Measurements from ENCODE around the gene YTHDC1.
"Not testable (repeated sequence)": the region's sequence is repeated elsewhere in the genome, so short reads cannot be mapped to it uniquely, and the experiment has no call there.

The YTHDC1 gene

DNA sequence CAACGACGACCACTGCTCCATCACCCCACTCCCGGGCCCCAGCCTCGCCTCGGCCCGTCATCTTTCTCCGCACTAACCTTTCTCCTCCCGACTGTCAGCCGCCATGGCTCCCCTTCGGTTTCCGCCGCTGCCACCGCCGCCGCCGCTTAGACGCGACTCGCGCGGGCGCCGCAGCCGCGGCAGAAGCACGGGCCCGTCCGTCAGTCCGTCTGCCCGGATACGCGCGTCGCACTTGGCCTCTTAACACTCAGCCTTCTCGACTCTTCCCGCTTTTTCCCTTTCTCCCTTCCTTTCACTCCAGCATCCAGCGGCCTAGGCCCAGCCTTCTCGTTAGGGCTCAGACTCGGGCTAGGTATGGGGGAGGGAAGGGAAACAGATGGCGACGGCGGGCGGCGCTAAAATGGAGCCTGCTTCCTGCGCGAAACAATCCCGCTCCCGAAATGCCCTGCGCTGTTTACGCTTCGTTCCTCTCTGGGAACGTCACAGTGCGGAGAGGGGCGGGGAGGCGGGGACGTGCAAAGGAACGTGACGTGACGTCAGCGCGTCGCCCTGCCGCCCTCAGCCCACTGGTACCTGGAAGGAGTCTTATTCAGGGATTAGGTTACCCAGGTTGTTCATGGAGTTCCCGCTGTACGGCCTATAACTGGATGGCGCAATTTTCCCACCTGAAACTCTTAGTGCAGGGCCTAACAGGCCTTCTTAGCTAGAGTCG, at the start of gene YTHDC1:
Gene YTHDC1 (minus strand): TSS at position 442 of the 712 bp plus-strand sequence. CDS start 337 bp downstream, at position 105.
- DNase-seq, result peak; percentile 94

DNA sequence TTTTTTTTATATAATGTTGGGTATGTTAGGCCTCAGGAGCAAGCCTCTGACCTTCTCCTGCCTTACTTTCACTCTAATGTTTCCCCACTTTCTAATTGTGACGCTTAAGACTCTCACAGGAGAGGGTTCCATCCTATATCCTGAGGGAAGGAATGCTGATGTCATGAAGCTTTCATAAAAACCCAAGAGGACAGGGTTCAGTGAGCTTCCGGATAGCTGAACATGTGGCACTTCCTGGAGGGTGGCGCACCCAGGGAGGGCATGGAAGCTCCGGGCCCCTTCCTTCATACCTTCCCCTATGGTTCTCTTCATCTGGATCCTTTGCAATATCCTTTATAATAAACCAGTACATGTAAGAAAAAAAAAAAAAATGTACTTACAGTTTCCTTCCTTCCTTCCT, 49.4 kb upstream of the YTHDC1 start:
- DNase-seq, result no peak

DNA sequence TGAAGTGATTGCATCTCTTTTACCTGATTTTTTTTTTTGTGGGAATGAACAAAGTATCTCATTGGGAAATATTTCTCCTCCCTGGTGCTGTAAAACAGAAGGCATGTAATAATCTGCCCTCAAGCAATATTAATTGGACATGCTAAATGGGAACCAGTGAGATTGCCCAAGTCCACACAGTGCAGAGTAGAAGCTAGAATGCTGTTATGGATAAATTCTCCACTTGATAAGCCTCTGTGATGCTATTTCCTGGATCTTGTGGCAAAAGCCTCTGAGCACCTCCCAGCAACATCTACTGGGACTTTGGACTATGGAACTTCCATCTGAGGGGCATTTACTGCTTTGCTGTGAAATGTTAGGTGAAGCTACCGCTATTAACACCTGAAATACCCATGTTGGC, 46.9 kb upstream of the YTHDC1 start:
- no peak for DNase-seq

DNA sequence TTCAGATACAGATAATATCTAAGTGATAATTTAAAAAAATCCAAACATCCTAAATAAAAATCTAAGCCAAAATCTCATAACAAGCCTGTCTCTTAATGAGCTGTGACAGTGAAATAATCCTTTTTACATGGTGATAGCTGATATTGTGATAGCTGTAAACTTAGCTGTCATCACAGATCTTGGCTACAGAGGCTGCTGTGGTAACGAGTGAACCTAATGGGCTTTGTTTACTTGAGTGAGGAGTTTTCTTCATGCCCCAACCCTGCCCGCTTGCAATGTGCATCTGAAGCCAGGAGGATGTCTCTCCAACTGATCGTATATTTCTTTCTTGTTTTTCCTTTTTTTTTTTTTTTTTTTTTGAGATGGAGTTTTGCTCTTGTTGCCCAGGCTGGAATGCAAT, 41.5 kb upstream of the YTHDC1 start:
- no peak for DNase-seq

DNA sequence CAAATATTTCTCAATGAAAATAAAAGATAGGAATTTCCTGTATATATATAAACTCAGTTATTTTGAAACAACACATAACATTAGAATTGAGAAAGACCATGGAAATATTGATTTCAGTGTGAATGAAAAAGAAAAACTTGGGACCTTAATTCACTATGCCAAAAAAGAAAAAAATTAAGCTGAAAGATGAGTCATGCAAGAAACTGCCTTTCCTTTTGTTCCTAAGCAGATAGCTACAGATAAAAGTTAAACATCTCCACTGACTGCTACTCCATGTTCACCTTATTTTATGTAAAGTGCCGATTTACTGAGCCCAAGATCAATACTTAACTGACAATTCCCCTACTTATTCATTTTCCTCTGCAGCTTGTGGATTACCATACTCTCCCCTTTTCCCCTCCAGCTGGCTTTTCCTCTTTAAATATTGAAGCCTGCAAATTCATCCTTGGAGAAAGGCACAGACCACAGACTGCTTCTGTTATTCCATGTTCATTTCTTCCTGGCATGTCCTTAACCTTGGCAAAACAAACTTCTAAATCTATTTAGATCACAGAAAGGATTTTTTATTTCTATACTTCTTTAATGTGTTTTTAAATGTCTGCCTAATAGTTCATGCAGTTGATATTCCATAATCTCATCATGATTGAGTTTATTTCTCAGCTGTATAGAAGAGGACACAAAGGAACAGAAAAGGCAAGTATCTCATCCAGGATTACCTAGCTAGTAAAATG, 40.5 kb upstream of the YTHDC1 start:
- DNase-seq, result no peak

DNA sequence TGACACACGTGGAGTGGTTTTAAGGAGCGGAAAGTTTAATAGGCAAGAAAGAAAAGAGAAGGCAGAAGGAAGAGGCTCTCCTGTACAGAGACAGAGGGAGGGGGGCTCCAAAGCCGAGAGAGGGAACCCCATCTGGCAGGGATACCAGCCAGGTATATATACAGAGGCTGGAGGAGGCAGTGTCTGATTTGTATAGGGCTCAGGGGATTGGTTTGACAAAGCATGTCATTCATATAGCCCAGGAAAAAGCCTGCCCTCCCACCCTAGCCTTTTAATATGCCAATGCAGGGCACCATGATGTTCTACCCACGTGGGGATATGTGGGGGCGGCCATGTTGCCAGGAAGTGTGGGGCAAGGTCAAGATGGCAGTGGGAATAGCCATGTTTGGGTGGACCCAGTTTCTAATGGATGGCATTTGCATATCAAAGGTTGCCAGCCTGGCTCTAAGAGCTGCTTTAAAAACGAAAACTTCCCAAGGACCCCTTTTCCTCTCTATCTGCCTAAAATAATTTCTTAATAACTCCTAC, 39.6 kb upstream of the YTHDC1 start:
- not testable (repeated sequence) for DNase-seq

DNA sequence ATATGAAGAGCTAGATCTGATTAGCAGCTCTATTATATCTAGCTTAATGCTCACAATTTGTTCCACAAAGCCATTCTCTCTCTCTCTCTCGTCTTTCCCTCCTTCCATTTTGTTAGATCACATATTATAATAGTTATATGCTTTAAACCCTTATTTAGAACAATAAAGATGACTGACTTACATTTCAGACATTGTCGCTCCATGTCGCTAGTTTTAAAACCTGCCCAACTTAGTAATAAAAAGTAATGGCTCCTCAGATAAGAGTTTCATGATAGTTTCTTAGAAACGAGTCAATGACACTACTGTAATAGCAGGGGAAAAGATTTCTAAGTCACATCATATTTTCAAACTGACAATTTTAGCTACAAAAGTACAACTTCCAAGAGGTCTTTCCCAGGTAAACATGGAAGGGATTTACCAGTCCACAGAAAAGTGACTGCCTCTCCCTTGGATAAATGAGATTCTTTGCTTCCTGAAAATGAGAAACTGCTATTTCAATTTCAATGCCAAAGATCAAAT, 38.5 kb upstream of the YTHDC1 start:
- DNase-seq, result no peak

DNA sequence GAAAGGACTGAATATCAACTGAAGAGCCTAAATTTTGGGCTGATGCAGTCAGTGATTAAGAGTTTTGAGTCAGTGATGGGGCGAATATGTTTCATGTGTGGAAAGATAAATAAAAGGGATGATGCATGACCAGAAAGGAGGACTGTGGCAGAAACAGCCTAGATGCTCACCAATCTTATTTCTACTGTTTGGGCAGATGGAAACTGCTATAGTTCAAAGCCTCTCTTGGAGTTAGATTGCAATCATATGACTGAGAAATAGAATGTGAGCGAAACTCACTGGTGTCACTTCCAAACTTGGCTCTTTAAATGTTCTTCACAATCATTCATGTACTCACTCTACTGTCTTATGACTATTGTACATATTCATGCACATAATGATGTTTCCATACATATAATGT, 35.4 kb upstream of the YTHDC1 start:
- no peak for DNase-seq

DNA sequence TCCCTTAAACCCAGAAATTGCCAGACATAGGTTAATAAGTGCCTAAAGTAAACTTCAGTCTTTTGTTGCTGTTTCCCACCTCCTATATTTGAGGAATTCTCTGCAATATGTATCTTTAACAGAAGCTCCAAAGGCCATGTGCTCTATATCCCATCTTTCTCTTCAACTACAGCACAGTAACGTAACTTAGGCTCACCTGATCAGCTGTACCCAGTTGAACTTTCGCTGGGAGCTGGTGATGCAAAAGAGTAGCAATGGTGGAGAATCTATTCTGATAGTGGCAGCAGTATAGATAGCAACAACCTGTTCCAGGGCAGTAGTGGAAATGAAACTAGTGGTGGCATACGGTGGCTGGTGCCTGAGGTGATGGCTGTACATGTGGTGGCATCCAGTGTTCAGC, 33.2 kb upstream of the YTHDC1 start:
- no peak for DNase-seq

DNA sequence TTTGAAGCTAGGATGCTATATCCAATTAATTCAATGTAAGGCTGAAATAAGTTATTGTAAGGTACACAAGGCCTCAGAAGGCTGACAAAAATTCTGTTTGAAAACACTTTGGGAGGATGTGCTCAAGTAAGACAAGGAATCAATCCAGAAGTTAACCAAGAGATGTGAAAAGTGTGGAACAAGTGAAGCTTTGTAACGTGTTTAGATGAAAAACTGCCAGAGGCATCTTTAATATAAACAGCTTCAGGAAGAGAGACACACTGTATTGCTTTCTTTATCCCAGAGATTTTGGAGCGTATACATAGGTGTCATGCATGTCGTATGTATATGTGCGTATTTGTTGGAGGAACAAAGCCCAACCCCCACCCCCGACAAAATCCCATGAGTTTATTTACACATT, 28.3 kb upstream of the YTHDC1 start:
- DNase-seq, result no peak

DNA sequence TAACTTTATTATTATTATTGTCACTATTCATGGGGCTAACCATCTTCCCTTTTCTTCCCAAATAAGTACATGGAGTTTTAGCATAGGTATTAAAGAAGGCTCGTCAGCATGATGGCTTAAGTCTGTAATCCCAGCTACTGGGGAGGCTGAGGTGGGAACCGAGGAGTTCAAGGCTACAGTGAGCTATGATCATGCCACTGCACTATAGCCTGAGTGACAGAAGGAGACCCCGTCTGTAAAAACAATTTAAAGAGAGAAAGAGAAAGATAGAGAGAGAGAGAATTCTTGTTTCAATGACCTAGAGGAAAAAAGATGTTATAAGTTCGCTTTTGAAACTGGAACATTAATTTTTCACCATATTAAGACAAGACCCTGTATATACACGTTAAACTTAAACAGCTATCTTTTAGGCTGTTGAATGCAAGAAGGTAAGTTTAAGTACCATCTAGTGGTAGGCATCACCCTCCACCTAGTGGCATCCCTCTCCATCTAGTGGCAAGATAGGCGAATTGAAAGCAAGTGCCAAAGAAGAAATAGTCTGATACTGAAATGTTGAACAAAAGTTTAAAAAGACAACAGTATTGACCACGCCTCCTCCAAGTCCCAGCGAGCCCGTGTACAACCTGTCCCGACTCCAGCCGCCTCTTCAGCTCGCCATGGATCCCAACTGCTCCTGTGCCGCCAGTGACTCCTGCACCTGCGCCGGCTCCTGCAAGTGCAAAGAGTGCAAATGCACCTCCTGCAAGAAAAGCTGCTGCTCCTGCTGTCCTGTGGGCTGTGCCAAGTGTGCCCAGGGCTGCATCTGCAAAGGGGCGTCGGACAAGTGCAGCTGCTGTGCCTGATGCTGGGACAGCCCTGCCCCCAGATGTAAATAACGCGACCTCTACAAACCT, 26.0 kb upstream of the YTHDC1 start:
- peak; percentile 13 for DNase-seq

DNA sequence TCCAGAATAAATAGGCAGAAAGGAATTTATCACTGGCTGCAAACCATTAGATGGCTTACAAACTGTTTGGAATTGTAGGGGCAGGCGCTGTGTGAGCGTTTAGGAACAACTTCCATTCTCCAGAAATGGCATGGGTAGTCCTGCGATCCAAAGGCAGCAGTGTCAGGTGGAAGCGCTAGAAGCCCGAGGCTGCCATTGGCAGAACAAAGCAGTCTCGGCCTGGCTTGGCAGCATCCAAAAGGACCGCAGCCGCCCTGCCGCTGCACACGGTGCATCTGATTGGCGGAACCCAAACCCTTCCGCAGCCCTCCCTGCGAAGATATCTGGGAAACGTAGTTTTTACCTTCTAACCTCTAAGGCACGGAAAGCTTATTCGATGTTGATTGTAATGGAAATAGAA, 23.6 kb upstream of the YTHDC1 start:
- no peak for DNase-seq

DNA sequence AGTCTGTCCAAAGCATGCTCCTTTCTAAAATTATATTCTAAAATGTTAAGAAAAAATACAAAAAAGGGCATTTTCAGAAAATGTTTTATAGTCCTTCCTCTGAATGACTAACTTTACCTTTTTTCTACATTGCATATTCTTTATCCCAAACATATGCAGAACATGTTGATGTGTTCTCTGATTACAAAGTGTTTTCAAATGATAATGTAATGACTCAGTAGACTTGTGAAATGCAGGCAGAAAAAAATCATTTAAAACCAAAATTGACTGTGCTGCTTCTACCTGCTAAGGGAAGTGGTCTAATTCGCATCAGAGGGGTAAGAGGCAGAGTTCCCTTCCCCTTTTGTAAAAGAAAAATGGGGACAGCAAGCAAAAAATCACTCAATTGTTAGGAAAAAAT, 22.7 kb upstream of the YTHDC1 start:
- DNase-seq, result no peak

DNA sequence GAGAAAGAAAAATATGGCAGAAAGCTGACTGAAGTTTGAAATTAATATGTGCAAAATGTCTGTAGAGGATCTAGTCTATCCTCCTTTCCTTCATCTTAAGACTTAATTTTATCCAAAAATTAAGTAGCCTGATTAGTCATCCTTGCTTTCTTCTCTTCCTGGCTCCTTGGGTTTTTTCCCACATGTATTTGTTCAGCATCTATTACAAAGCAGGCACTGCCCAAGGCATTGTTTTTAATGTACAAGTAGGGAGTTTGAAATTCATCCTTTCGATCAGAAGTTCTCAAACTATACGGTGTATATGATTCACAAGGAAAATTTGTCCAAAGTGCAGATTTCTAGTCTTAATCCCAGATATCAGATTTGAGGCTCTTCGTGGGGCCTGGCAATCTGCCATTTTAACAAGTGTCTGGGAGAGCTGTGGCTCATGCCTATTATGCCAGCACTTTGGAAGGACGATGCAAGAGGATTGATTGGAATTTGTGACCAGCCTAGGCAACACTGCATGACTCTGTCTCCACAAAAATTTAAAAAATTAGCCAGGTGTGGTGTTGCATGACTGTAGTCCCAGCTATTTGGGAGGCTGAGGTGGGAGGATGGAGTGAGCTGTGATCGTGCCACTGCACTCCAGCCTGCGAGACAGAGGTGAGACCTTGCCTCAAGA, 19.4 kb upstream of the YTHDC1 start:
- no peak for DNase-seq

DNA sequence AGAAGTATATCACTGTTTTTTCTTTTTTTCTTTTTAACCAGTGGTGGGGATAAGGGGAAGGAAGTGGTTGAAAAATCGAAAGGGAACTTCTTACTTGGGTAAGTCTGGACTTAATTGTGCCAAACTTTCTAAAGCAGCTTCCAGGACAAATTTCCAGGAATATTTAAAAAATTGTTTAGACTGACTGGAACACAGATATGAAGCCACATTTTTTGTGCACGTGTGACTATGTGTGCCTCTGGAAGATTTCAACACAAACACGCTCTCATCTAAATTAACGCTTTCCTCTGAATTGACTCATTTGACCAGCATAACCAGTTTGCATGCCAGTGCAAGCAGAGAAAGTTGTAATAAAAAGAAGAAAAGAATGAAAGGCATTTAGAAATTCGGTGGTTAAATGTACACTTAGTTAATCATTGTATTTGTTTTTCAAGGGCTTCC, 18.8 kb upstream of the YTHDC1 start:
- DNase-seq, result no peak

DNA sequence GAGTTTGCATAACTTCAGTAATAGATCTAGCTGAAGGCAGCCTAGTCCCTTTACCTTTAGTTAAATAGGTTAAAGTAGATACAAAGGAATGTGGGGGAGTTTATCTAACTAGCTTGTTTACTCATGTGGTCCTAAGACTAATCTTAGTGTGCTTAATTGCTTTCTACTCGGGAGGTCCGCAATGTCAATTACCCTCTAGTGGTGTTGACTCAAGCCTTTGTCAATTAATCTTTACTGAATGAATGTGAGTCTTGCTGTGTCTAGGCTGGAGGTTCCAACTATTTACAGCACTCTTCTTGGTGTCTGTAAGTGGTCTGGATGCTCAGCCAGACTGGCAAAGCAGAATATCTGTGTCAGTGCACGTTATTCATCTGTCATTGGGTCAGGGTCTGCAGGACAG, 17.9 kb upstream of the YTHDC1 start:
- DNase-seq, result no peak

DNA sequence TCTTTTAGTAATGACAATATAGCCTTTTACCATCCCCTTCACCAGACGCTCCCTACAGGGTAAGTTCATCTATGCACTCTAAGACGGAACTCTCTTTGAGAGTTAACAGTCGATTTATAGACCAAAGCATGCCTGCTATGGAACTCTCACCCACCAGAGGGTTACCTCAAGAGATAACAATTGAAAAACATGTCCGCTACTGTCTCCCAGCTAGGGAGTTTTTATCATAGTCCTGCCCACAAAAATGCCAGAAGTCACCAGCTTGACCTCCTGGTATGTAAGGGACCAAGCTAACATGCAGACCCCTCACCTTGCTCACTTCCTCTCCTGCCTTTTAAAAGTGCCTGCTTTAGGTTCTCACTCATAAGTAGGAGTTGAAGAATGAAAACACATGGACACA, 16.7 kb upstream of the YTHDC1 start:
- DNase-seq, result no peak

DNA sequence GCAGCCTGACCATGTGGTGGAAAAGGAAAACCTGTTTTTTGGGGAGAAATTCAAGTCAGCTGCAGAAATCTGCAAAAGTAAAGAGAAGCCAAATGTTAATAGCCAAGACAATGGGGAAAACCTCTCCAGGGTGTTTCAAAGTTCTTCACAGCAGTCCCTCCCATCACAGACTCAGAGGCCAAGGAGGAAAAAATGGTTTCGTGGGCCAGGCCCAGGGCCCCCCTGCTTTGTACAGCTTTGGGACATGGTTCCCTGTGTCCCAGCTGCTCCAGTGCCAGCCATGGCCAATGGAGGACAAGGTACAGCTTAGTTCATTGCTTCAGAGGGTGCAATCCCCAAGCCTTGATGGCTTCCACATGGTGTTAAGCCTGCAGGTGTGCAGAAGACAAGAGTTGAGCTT, 15.2 kb upstream of the YTHDC1 start:
- DNase-seq, result no peak

DNA sequence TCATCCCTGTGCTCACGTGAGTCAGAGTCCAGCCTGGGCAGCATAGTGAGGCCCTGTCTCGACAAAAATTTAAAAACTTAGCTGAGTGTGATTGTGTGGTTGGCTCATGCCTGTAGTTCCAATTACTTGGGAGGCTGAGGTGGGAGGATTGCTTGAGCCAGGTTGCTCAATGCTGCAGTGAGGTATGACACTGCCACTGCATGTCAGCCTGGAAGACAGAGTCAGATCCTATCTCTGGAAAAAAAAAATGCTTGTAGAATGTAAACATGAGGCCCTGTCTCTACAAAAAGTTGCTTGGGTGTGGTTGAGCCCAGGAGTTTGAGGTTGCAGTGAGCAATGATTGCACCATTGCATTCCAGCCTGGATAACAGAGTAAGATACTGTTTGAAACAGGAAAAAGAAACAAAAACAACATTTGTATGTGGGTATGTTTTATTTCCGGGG, 11.3 kb upstream of the YTHDC1 start:
- DNase-seq, result no peak

DNA sequence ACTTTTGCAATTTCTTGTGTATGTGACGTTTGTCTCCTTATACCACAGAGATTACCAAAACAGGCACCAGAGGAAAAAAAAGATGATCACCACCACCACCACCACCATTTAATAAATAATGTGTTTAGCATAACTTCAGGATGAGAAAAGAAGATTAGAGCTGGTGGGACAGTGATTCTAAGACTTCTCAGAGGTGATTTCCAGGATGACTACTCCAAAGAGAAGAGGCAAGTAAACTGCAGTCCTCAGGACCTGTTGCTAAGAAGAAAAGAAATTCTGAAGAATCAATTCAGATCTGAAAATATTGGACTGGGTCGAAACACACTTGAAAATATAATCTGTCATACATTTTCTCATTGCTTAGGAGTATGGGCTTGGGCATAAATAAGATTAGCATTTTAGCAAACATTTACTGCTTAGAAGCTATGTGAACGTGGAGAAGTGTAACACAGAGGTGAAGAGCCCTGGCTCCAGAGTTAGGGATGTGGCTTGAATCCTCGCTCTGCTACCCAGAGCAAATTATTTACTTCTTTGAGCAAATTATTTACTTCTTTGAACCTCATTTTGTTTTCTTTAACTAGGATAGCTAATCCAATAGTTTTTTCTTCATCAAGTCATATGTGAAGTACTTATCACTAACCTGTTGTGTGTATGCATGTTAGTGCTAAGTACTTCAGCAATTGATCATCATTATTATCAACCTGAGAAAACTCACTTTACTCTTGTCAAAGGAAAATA, 10.5 kb upstream of the YTHDC1 start:
- DNase-seq, result no peak

DNA sequence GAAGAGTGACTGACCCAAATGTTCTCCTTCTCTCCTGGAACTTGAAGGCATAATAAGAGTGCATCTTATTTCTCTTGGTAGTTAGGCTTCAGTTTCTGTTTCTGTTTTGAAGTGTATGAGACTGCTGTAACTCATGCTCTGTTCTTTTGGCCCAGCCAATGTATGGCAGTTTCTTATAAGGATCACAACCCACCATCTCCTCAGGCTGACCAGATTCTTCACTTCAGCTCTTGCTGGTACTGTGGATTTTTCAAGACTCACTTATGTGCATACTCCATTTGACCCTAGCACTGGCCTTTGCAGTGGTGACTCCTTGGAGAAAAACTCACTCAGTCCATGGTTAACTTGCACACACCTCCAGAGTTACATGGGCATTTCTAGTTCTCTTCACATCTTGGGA, 9.6 kb upstream of the YTHDC1 start:
- no peak for DNase-seq

DNA sequence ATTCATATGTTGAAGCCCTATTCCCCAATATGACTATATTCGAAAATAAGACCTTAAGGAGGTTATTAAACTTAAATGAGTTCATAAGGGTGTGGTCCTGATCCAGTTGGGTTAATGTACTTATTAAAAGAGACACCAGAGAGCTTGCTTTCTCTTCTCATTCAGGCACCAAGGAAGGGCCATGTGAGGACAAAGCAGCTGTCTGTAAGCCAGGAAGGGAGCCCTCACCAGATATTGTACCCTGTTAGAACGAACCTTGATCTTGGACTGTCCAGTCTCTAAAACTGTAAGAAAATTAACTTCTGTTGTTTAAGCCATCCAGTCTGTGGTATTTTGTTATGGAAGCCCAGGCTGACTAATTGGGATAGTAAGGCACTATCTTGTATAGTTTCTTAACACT, 9.1 kb upstream of the YTHDC1 start:
- DNase-seq, result no peak
